SU-DHL-6 (cell line): ENCODE data around the gene SMTN.

ENCODE experiments used
- EZH2phosphoT487 ChIP-seq: fragments of 200-600 bp; sonication (generic), shearing (Covaris generic); conservative IDR thresholded peaks from 2 replicates; pipeline ENCODE4 v1.6.1; 2018; ENCODE audit warnings: mild to moderate bottlenecking, antibody characterized with exemption, low read length, moderate library complexity, mixed read lengths
- TF ChIP-seq, protein P1 (sequence below): fragments of 200-600 bp; sonication (generic); IDR thresholded peaks from one replicate; pipeline ENCODE4 v1.5.1; 2017; ENCODE audit warnings: antibody characterized with exemption, mild to moderate bottlenecking, low read length, moderate library complexity; ENCODE audit not compliant: insufficient read depth, poor library complexity, severe bottlenecking

DNA sequence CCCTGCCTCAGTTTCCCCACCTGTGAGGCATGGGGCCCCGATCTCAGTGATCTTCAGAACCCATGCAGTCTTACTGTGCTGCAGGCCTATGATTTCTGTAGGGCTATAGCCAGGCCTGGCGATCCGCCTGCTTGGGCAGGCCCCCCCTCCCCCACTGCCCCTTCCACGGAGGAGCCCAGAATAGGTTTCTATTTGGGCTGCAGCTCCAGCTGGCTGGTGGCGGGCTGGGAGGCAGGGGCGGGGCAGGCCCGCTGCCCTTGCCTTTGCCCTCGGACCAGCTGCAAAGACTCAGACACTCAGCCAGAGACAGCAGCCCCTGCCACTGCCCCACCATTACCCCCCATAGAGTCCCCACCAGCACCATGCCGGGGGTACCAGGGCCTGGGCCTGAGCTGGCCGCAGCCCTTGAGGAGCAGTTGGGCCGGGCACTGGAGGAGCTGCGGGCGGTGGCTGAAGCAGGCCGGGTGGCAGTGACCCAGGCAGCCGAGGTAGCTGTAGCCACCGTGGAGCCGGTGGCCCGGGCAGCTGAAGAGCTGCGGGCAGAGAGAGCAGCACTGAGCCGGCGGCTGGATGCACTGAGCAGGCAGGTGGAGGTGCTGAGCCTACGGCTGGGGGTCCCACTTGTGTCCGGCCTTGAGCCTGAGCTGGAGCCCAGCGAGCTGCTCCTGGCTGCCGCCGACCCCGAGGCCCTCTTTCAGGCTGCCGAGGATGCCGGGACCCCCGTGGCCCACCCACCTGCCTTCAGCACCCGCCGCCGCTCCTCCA lies 12.2 kb downstream of the SMTN start:
- TF ChIP-seq, protein P1, sequence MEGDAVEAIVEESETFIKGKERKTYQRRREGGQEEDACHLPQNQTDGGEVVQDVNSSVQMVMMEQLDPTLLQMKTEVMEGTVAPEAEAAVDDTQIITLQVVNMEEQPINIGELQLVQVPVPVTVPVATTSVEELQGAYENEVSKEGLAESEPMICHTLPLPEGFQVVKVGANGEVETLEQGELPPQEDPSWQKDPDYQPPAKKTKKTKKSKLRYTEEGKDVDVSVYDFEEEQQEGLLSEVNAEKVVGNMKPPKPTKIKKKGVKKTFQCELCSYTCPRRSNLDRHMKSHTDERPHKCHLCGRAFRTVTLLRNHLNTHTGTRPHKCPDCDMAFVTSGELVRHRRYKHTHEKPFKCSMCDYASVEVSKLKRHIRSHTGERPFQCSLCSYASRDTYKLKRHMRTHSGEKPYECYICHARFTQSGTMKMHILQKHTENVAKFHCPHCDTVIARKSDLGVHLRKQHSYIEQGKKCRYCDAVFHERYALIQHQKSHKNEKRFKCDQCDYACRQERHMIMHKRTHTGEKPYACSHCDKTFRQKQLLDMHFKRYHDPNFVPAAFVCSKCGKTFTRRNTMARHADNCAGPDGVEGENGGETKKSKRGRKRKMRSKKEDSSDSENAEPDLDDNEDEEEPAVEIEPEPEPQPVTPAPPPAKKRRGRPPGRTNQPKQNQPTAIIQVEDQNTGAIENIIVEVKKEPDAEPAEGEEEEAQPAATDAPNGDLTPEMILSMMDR, result no peak
- TF ChIP-seq EZH2phosphoT487, result no peak
